ENCODE measurements around the gene SCYGR1. TPM values are rescaled to one million over a fixed set of nuclear protein-coding genes. Genes with fewer than 3 reads are reported as not detected.

Gene SCYGR1
- total RNA-seq, 4 donors from 2014 or later, result not detected

DNA sequence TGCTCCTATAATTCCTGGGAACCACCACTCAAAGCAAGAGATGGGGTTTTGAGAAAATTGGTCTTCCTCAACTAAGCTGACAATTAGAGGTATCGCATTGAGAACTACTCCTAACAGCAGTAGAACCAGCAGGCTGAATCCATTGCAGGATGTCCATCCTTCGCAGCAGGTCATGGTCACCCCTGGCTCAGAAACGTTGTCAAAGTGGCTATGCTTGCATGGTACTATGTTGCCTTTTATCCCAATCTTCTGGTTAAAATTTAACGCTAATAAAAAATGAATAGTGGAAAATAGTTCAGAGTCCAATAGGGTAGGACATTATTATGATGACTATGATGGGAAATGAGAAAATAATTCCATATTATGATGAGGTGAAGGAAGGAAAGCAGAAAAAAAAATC lies 8.7 kb downstream of the SCYGR1 start, which contains the start of gene TM4SF20:
Gene TM4SF20 (minus strand): TSS at position 212 of the 400 bp plus-strand sequence. CDS start 38 bp downstream, at position 174.
- intact Hi-C loops (cut with DNase I; ENCODE audit: low total_unique reads), result no loop called here
- no peaks in the 10 kb centered on the region for H3K9me3 ChIP-seq
- in situ Hi-C loops (cut with MboI; ENCODE audit: low sequenced_read_pairs in 4 of 4), result no loop called here
- peaks cover 0 to 5% (median 2%) of the 10 kb centered on the region in 3 donors for H3K27me3 ChIP-seq
- no peak for TF ChIP-seq POLR2A (IDR thresholded peaks at IDR 0.05)
- no peak for TF ChIP-seq CTCF (IDR thresholded peaks at IDR 0.05 in 4 of 5, conservative IDR thresholded peaks at IDR 0.05 in 1 of 5)
- H3K27ac ChIP-seq, result no peak within 1 kb of the TSS
- DNase-seq (no peak), ATAC-seq (no peak)
- H3K36me3 ChIP-seq, result no peaks in the 10 kb centered on the region
- no peaks in the 10 kb centered on the region for H3K4me1 ChIP-seq
- H3K4me3 ChIP-seq, result no peak within 1 kb of the TSS

- H3K36me3 ChIP-seq, result no peaks in the 10 kb centered on the region
- no peak overlapping the region for H3K4me3 ChIP-seq
- intact Hi-C loops (cut with DNase I; ENCODE audit: low total_unique reads), result no loop called here
- H3K9me3 ChIP-seq, result no peaks in the 10 kb centered on the region
- H3K27ac ChIP-seq, result no peak overlapping the region
- H3K4me1 ChIP-seq, result no peaks in the 10 kb centered on the region
- in situ Hi-C loops (cut with MboI; ENCODE audit: low sequenced_read_pairs in 4 of 4), result no loop called here
- ATAC-seq (no peak), DNase-seq (no peak)
- TF ChIP-seq CTCF (IDR thresholded peaks at IDR 0.05 in 4 of 5, conservative IDR thresholded peaks at IDR 0.05 in 1 of 5) (no peak), POLR2A (IDR thresholded peaks at IDR 0.05) (no peak)
- H3K27me3 ChIP-seq, result no peaks in the 10 kb centered on the region
Measured at GRCh38 chr2:227378371-227378782, 9.4 kb downstream of the SCYGR1 start.

GRCh38 chr2:227377467-227378351 lies 10.0 kb downstream of the SCYGR1 start:
- Histone ChIP-seq H3K4me3 (no peak overlapping the region), H3K9me3 (no peaks in the 10 kb centered on the region), H3K27me3 (no peaks in the 10 kb centered on the region), H3K36me3 (no peaks in the 10 kb centered on the region), H3K27ac (no peak overlapping the region), H3K4me1 (no peaks in the 10 kb centered on the region)
- in situ Hi-C loops (cut with MboI; ENCODE audit: low sequenced_read_pairs in 4 of 4) (no loop called here), intact Hi-C loops (cut with DNase I; ENCODE audit: low total_unique reads) (no loop called here)
- no peak for TF ChIP-seq CTCF (IDR thresholded peaks at IDR 0.05 in 4 of 5, conservative IDR thresholded peaks at IDR 0.05 in 1 of 5)
- no peak for ATAC-seq
- DNase-seq, result no peak

- Histone ChIP-seq H3K4me3 (no peak overlapping the region), H3K36me3 (no peaks in the 10 kb centered on the region), H3K27ac (no peak overlapping the region), H3K9me3 (no peaks in the 10 kb centered on the region), H3K27me3 (no peaks in the 10 kb centered on the region), H3K4me1 (no peaks in the 10 kb centered on the region)
- no peak for ATAC-seq
- intact Hi-C loops (cut with DNase I; ENCODE audit: low total_unique reads) (no loop called here), in situ Hi-C loops (cut with MboI; ENCODE audit: low sequenced_read_pairs in 4 of 4) (no loop called here)
- no peak for DNase-seq
- TF ChIP-seq CTCF (IDR thresholded peaks at IDR 0.05 in 4 of 5, conservative IDR thresholded peaks at IDR 0.05 in 1 of 5) (no peak), POLR2A (IDR thresholded peaks at IDR 0.05) (no peak)
Measured at GRCh38 chr2:227376656-227377396, 10.9 kb downstream of the SCYGR1 start.
